SU-DHL-6 (cell line): ENCODE data around the gene GZMM.

Experiments
- CTCF ChIP-seq: fragments of 200-600 bp; sonication (generic); IDR thresholded peaks from one replicate; pipeline ENCODE4 v1.5.1; 2017; ENCODE audit warnings: antibody characterized with exemption, mild to moderate bottlenecking, low read length, moderate library complexity; ENCODE audit not compliant: insufficient read depth, poor library complexity, severe bottlenecking
- EZH2phosphoT487 ChIP-seq: fragments of 200-600 bp; sonication (generic), shearing (Covaris generic); conservative IDR thresholded peaks from 2 replicates; pipeline ENCODE4 v1.6.1; 2018; ENCODE audit warnings: mild to moderate bottlenecking, antibody characterized with exemption, low read length, moderate library complexity, mixed read lengths

DNA sequence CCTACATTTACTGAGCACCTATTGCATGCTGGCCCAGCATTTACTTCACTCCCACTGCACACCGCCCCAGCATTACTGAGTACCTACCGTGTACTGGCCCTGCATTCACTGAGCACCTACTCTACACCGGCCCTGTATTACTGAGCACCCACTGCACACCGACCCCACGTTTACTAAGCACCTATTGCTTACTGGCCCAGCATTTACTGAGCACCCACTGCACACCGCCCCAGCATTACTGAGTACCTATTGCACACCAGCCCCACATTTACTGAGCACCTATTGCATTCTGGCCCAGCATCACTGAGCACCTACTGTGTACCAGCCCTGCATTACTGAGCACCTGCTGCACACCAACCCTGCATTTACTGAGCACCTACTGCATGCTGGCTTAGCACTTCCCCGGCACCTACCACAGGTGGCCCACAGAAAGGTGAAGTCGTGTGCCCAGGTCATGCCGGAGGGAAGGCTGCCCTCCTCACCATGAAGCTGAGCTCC is 29.6 kb upstream of the GZMM start:
- TF ChIP-seq CTCF: no peak
- no peak for TF ChIP-seq EZH2phosphoT487
